RWPE2 (cell line): ENCODE data around the gene MAP2K6.

Source experiments
- ATAC-seq: fragments of 200-7000 bp; cut with Tn5 transposase; 3 replicates; pipeline ENCODE4 v1.9.1; 2021; ENCODE audit warnings: low read depth
- DNase-seq: peaks from one replicate; pipeline ENCODE4 v3.0.0-alpha.2; 2020; ENCODE audit warnings: low spot score
- H3K27ac ChIP-seq: fragments of 450-650 bp; 2 replicates; pipeline ENCODE4 v1.5.1; 2017; ENCODE audit warnings: mild to moderate bottlenecking; ENCODE audit not compliant: poor library complexity, severe bottlenecking
- H3K27me3 ChIP-seq: fragments of 250-450 bp; sonication (Bioruptor Pico); 2 replicates; pipeline ENCODE4 v1.5.1; 2021; ENCODE audit warnings: mild to moderate bottlenecking, moderate library complexity; ENCODE audit not compliant: insufficient read depth, poor library complexity, severe bottlenecking
- H3K36me3 ChIP-seq: fragments of 250-450 bp; sonication (Bioruptor Pico); 2 replicates; pipeline ENCODE4 v1.5.1; 2020; ENCODE audit warnings: low read depth, mild to moderate bottlenecking, moderate library complexity
- H3K4me1 ChIP-seq: fragments of 250-450 bp; sonication (Bioruptor Pico); 2 replicates; pipeline ENCODE4 v1.5.1; 2021; ENCODE audit warnings: mild to moderate bottlenecking, moderate library complexity; ENCODE audit not compliant: insufficient read depth, poor library complexity, severe bottlenecking
- H3K4me3 ChIP-seq: fragments of 250-450 bp; sonication (Bioruptor Pico); 2 replicates; pipeline ENCODE4 v1.5.1; 2021; ENCODE audit warnings: mild to moderate bottlenecking, moderate library complexity; ENCODE audit not compliant: severe bottlenecking
- H3K9me3 ChIP-seq: fragments of 250-450 bp; sonication (Bioruptor Pico); 2 replicates; pipeline ENCODE4 v1.5.1; 2021; ENCODE audit warnings: mild to moderate bottlenecking, moderate library complexity; ENCODE audit not compliant: severe bottlenecking
- TF ChIP-seq, protein P1 (sequence below): fragments of 450-650 bp; IDR thresholded peaks from one replicate; pipeline ENCODE4 v1.5.1; 2017; ENCODE audit warnings: mild to moderate bottlenecking, moderate library complexity; ENCODE audit not compliant: poor library complexity, severe bottlenecking

MAP2K6 gene

DNA sequence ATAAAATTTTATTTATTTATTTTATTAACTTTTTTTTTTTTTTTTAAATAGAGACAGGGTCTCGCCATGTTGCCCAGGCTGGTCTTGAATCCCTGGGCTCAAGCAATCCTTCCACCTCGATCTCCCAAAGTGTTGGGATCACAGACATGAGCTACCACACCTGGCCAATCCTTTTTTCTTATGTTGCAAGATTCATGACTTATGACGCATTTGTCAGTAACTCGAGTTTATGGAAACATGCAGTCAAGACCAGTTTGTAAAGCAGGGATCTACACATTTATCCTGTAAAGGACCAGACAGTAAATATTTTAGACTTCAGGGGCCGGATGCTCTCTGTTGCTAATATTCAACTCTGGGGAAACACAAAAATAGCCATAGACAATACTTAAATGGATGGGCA is 9.4 kb upstream of the MAP2K6 start:
- Histone ChIP-seq H3K27ac (no peak overlapping the region), H3K36me3 (no peaks in the 10 kb centered on the region), H3K4me3 (no peak overlapping the region), H3K4me1 (peaks cover 2% of the 10 kb centered on the region), H3K9me3 (no peaks in the 10 kb centered on the region), H3K27me3 (no peaks in the 10 kb centered on the region)
- DNase-seq = no peak
- TF ChIP-seq, protein P1, sequence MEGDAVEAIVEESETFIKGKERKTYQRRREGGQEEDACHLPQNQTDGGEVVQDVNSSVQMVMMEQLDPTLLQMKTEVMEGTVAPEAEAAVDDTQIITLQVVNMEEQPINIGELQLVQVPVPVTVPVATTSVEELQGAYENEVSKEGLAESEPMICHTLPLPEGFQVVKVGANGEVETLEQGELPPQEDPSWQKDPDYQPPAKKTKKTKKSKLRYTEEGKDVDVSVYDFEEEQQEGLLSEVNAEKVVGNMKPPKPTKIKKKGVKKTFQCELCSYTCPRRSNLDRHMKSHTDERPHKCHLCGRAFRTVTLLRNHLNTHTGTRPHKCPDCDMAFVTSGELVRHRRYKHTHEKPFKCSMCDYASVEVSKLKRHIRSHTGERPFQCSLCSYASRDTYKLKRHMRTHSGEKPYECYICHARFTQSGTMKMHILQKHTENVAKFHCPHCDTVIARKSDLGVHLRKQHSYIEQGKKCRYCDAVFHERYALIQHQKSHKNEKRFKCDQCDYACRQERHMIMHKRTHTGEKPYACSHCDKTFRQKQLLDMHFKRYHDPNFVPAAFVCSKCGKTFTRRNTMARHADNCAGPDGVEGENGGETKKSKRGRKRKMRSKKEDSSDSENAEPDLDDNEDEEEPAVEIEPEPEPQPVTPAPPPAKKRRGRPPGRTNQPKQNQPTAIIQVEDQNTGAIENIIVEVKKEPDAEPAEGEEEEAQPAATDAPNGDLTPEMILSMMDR = no peak
- no peak for ATAC-seq

DNA sequence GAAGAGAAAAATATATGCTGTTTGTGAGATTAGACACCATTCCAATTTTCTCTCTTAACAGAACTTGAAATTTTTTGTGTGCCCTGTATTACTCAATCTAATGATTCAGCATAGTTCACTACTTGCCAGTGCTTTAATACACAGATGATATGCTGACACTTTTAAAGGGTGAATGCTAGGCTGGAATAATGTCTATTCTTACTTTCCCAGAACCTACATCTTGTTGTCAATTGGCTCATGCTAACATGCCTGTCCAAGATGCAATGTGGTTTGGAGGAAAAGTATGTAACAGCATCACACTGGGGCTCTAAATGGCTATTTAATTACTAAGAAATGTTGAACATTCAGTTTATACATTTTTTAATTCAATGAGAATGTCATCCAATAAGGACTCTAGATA is 7.6 kb upstream of the MAP2K6 start:
- TF ChIP-seq, protein P1 = no peak
- no peaks in the 10 kb centered on the region for H3K9me3 ChIP-seq
- no peaks in the 10 kb centered on the region for H3K36me3 ChIP-seq
- DNase-seq (no peak), ATAC-seq (no peak)
- H3K4me3 ChIP-seq = no peak overlapping the region
- peaks cover 2% of the 10 kb centered on the region for H3K4me1 ChIP-seq
- H3K27ac ChIP-seq = no peak overlapping the region
- H3K27me3 ChIP-seq = no peaks in the 10 kb centered on the region

DNA sequence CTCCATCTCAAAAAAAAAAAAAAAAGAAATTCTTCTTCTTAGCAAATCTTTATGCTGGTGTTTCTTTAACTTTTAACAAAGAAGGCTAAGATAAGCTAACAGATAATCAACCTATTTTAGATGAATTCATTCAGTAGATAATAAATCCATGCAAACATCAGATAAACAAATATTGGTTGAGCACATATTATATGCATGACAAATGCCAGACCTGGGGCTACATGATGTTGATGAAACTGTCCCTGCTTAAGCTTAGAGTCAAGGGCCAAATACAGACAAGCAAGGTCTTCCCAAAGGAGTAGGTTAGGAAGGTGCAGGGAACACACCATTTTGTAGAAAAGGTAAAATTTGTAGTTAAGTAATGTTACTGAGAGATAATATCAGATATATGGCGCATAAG is 6.7 kb upstream of the MAP2K6 start:
- Histone ChIP-seq H3K27ac (no peak overlapping the region), H3K4me3 (no peak overlapping the region), H3K36me3 (no peaks in the 10 kb centered on the region), H3K4me1 (peaks cover 2% of the 10 kb centered on the region), H3K9me3 (no peaks in the 10 kb centered on the region), H3K27me3 (no peaks in the 10 kb centered on the region)
- no peak for ATAC-seq
- TF ChIP-seq, protein P1 = no peak
- no peak for DNase-seq

DNA sequence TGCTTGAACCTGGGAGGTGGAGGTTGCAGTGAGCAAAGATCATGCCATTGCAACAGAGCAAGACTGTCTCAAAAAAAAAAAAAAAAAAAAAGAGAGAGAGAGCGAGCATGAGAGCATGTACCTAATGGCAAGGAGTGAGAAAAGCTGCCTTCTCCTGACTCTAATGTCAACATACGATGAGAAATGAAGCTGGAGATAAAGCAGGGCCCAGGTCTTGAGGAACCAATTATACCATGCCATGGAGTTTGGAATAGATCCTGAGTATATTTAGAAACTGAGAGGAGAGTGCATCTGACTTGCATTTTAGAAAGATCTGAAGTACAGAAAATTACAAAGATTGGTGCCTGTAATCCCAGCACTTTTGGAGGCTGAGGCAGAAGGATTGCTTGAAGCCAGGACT is 3.8 kb upstream of the MAP2K6 start:
- Histone ChIP-seq H3K9me3 (no peaks in the 10 kb centered on the region), H3K27me3 (no peaks in the 10 kb centered on the region), H3K27ac (no peak overlapping the region), H3K4me3 (no peak overlapping the region), H3K4me1 (peaks cover 12% of the 10 kb centered on the region), H3K36me3 (no peaks in the 10 kb centered on the region)
- DNase-seq (no peak), ATAC-seq (no peak)
- TF ChIP-seq, protein P1 = no peak

GRCh38 chr17:69411766-69412165 is 2.7 kb upstream of the MAP2K6 start:
- TF ChIP-seq, protein P1 = no peak
- H3K4me3 ChIP-seq = no peak overlapping the region
- no peaks in the 10 kb centered on the region for H3K9me3 ChIP-seq
- no peak for DNase-seq
- no peak overlapping the region for H3K27ac ChIP-seq
- no peak for ATAC-seq
- peaks cover 10% of the 10 kb centered on the region for H3K4me1 ChIP-seq
- no peaks in the 10 kb centered on the region for H3K27me3 ChIP-seq
- H3K36me3 ChIP-seq = no peaks in the 10 kb centered on the region
